HG02852 (cell line): ENCODE results near the gene MAPRE3.

Source experiments
- ATAC-seq: cut with Tn5 transposase; IDR thresholded peaks from one replicate; pipeline ENCODE4 v1.9.1; 2021; ENCODE audit warnings: mild to moderate bottlenecking, moderate library complexity; ENCODE audit not compliant: unreplicated experiment

MAPRE3 gene

GRCh38 chr2:26982102-26982742 is 11.8 kb downstream of the MAPRE3 start:
- ATAC-seq: no peak

GRCh38 chr2:26983746-26984145 is 13.3 kb downstream of the MAPRE3 start:
- no peak for ATAC-seq

- no peak for ATAC-seq
These were observed 15.4 kb downstream of the MAPRE3 start for GRCh38 chr2:26985807-26986206.

- no peak for ATAC-seq
These were observed 16.1 kb downstream of the MAPRE3 start for GRCh38 chr2:26986576-26986975.

GRCh38 chr2:26988058-26988860 is 17.8 kb downstream of the MAPRE3 start:
- ATAC-seq: no peak

GRCh38 chr2:26989156-26989555 is 18.7 kb downstream of the MAPRE3 start:
- ATAC-seq: no peak

- no peak for ATAC-seq
These were observed 21.3 kb downstream of the MAPRE3 start for GRCh38 chr2:26991717-26992116.

GRCh38 chr2:26993768-26994167 is 23.3 kb downstream of the MAPRE3 start:
- ATAC-seq: no peak

GRCh38 chr2:26994983-26995382 is 24.5 kb downstream of the MAPRE3 start:
- no peak for ATAC-seq

GRCh38 chr2:26997394-26997793 is 27.0 kb downstream of the MAPRE3 start:
- no peak for ATAC-seq

- no peak for ATAC-seq
These were observed 27.9 kb downstream of the MAPRE3 start for GRCh38 chr2:26998323-26998722.

- no peak for ATAC-seq
These were observed 29.8 kb downstream of the MAPRE3 start for GRCh38 chr2:27000228-27000627.

GRCh38 chr2:27000995-27001394 is 30.6 kb downstream of the MAPRE3 start:
- ATAC-seq: no peak

- ATAC-seq: no peak
These were observed 31.5 kb downstream of the MAPRE3 start for GRCh38 chr2:27001950-27002349.

GRCh38 chr2:27003007-27003406 is 32.6 kb downstream of the MAPRE3 start:
- ATAC-seq: no peak

GRCh38 chr2:27003857-27004256 is 33.4 kb downstream of the MAPRE3 start:
- ATAC-seq: no peak

- ATAC-seq: no peak
These were observed 36.4 kb downstream of the MAPRE3 start for GRCh38 chr2:27006602-27007415.

GRCh38 chr2:27007416-27008374 is 37.3 kb downstream of the MAPRE3 start:
- no peak for ATAC-seq

- no peak for ATAC-seq
These were observed 38.2 kb downstream of the MAPRE3 start for GRCh38 chr2:27008678-27009077.

GRCh38 chr2:27009083-27009482 is 38.6 kb downstream of the MAPRE3 start:
- ATAC-seq: no peak
